Smooth muscle cell of the brain vasculature (primary cell): ENCODE data around the gene LBR.

Source experiments
- DNase-seq: peaks from one replicate; pipeline ENCODE4 v3.0.0-alpha.2; 2012; ENCODE audit warnings: low read depth, low spot score

Gene LBR

GRCh38 chr1:225464851-225465792 lies 37.3 kb upstream of the LBR start:
- no peak for DNase-seq

DNA sequence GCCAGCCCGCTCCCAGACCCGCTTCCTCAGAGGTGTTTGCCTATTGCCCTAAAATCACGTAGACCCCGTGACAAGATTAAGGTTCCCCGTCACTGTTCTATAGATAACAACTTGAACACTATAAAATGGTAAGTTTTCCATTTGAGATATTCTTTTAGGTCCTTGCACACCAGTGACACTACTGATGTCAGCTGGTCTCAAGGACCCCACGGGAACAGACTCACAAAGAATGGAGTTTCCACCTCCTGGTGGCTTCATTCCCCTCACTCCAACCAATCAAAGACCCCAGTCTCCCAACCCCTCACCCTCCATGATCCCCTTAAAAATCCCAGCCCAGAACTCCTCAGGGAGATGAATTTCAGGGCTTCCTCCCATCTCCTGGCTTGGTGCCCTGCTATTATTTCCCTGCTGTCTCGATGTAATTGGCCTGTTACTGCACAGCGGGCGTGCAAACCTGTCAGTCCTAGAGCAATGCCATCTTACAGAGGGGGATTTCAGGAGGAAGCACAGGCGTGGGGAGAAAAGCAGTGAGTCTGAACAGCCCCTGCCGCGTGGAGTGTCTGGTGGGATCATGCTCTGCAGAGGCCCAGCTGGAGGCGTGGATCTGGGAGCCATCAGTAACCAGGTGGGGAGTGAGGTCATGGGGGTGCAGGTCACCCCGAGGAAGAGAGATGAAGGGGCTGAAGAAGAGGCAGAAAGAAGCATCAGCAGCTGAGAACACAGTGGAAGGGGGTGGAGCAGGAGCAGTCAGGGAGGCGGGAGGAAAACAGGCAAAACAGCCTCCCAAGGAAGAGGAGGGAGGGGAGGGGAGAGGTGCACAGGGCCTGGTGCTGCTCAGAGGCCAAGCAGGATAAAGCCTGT lies 35.1 kb upstream of the LBR start:
- DNase-seq, result no peak

DNA sequence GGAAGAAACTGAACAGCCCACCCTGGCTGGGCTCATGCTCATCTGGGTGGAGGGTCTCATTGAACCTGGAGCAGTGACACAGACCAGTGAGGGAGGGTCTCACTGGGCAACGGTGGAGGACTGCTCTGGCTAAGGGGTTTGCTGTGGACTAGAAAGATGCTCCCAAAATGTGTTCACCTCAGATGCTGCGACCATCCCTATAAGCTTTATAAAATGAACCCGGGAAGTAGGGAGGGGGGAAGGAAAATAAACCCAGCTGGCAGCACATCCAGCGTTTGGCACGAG lies 34.5 kb upstream of the LBR start:
- no peak for DNase-seq

- DNase-seq, result no peak
These were observed 33.9 kb upstream of the LBR start for GRCh38 chr1:225461533-225462428.

DNA sequence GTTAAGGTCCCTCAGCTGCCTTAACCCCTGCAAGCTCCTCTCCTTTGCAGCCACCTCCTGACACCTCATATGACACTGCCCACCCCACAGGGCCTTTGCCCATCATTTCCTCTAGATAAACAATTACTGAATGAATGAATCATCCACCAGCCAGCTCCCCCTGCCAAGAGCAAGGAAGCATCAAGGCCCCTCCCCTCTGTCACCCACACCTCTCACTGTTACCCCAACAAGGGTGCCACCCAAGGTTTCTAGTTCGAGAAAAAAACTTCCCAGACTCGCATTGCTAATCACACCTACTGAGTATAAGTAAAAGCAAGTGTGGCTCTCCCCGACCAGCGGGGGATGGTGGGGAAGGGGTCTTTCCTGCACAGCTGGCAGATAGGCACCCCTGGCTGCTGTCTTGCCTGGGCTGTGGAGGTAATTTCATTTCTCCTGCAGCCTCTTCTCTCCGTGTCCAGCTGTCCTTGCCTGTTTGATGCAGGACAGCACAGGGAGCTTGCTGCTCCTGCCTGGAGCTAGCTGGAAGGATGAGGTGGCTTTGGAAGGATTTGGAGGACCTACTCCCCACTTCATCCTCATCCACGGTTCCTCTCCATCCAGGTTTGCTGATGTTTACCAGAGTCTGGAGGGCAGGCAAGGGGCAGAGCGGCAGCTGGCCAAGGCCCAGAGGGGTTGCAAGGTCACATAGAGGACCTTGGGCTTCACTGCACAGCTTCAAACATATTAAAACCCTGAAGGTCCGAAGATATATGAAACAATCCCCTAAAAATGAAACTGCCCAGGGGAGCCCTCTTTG lies 33.1 kb upstream of the LBR start:
- DNase-seq, result no peak

- no peak for DNase-seq
These were observed 32.3 kb upstream of the LBR start for GRCh38 chr1:225460021-225460736.

DNA sequence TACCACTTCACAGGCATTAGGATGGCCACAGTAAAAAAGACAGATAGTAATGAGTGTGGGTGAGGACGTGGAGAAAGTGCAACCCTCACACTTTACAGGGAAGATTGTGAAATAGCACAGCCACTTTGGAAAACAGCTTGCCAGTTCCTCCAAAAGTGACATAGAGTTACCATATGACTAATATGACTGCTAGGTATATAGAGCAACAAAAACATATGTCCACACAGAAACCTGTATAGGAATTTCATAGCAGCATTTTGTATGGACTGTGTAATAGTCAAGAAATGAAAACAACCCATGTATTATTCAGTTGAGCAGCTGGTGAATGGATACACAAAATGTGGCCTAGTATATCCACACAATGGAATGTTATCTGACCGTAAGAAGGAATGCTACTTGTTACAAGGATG lies 30.4 kb upstream of the LBR start:
- DNase-seq, result no peak

DNA sequence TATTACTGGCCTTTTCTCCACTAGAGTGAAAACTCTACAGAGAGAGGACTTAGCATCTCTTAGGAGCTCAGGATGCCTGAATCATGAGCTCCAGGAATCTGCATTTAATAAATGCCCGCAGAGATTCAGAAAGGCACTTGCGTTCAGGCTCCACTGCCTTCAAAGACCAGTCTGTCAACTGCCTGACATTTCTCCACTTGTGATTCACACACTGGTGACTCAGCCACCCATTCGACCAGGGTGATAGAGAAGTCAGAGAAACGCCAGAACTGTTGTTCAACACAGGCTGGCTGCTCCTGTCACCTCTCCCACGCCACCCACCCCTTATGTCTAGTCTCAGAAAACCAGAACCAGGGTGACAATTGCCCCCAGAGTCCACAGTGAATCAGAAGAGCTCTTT lies 26.9 kb upstream of the LBR start:
- DNase-seq, result no peak

GRCh38 chr1:225453797-225454648 lies 26.2 kb upstream of the LBR start:
- DNase-seq, result no peak

GRCh38 chr1:225451840-225452515 lies 24.1 kb upstream of the LBR start:
- DNase-seq, result no peak

- DNase-seq, result no peak
These were observed 23.5 kb upstream of the LBR start for GRCh38 chr1:225451340-225451739.

DNA sequence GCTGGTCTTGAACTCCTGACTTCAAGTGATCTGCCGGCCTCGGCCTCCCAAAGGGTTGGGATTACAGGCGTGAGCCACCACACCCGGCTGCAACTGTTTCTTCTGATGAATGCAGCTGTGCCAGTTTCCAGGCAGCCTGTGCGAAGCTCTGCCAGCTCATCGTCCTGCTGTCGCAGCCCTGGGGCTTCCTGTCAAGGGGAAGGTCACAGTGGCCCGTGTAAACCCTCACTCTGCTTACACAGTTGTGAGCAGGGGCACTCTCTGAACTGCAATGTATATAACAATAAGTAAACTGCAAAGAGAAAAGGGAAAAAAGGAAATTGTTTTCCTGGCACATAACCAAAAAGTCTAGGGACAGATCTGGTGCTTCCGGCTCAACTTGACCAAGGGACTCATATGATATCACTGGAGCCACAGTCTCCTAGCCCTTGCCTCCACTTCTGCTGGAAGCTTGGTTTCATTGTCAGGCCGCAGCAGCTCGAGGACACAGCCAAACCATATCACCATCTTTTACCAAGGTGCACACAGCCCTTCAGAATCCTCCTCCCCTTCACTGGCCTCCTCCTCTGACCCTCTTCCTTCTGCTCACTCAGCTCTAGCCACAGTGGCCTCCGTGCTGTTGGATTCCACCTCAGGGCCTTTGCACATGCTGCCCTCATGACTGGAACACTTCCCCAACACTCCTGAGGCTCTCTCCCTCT lies 22.8 kb upstream of the LBR start:
- DNase-seq, result no peak

DNA sequence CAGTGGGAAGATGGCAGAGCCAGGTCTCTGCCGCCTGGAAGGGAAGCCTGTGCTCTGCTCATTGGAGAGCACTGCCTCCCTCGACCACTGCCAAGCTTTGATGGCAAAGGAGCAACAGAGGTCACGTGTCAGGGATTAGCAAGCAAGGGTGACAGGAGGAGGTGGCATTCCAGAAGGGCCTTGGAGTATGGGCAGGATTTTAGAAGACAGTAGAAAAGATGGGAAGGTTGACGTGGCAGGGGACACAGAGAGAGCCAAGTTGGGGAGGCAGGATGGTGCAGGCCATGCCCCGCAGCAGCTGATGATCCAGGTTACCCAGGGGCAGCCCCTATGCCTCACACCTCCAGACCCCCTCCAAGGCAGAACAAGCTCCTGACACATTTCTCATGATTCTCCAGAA lies 21.9 kb upstream of the LBR start:
- DNase-seq, result no peak

DNA sequence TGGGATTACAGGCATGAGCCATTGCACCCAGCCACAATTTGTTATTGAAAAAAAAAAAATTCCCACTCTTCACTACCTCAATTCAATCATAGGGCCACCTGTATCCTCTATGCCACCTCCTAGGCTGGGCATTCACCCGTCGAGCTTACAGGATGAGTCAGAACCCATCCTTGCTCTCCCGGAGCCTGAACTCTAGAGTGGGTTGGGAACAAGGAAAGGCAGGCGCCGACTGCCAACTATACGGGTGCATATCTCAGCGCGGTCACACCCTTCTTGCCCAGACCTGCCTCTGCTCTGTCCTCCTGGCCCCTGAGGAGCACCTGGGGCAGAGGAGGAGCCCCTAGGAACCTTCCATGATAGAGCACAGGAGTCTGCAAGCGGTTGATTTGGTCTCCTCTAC lies 21.4 kb upstream of the LBR start:
- DNase-seq, result no peak

GRCh38 chr1:225448146-225448805 lies 20.4 kb upstream of the LBR start:
- DNase-seq, result no peak

DNA sequence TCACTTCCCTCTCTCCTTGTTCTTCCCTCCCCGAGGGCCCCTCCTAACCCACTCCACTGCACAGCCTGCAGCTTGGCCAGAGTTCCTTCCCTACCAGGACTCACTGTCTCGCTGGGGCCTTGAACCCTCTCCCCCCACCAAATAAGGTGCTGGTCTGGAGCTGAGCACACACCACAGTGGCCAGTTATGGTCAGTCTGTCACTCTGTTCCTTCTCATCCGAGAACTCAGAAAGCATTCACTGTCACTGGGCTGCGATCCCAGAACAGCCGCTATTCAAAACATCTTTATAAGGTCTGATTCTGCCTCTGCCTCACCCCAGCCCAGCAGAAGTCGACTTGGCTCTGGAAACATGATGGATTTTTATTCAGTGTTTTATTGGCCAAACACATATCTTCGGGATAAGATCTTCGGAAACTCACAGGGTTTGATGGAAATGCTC lies 19.8 kb upstream of the LBR start:
- no peak for DNase-seq

DNA sequence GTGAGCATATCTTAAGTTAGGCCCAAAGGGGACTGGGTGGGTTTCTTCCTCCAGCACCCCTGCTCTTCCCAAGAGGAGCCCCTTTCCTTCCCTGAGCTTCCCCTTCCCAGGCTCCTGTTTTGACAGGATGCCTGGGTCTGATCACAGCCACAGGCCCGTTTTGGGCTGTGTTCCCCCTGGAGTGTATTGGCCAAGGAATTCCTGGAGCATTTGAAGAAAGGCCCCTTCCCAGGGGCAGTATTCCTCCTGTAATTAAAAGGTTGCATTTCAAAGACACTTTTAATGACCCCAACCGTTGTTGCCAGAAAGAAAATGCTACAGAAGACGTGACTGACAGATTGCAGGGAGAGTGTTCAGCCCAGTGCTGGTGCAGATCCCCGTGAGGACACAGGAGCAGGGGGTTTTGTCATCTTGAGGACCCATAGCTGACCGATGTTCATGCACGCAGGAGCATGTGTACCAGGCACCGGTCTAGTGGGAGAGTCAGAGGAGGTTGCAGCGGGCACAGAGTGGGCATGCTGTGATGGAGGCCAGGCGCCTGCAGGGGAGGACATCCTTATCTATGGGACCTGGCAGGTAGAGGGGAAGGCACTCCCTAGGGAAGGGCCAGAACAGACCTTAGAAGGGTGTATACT lies 19.3 kb upstream of the LBR start:
- DNase-seq, result no peak
